Keratinocyte (primary cell): ENCODE data around the gene CD274. TPM values are rescaled to one million over a fixed set of nuclear protein-coding genes. Genes with fewer than 3 reads are reported as not detected.
A peak's percentile ranks its signal among the peaks of the same experiment; 100 is the strongest.
"Not testable (repeated sequence)": the region's sequence is repeated elsewhere in the genome, so short reads cannot be mapped to it uniquely, and the experiment has no call there.

Source experiments
- DNase-seq: peaks from one replicate; pipeline ENCODE4 v3.0.0-alpha.2; 2011; ENCODE audit warnings: low read depth, missing footprints, low spot score
- FAIRE-seq: peaks from 2 replicates; lab custom pipeline; 2011; peaks lifted over from hg19 to GRCh38; lab: Jason Lieb, UNC
- H2AFZ ChIP-seq: 2 replicates; pipeline ENCODE4 v1.6.0; 2012; ENCODE audit warnings: low read length, control low read depth, inconsistent platforms; ENCODE audit not compliant: control insufficient read depth
- H3K27ac ChIP-seq: 2 replicates; pipeline ENCODE4 v1.5.1; 2011; ENCODE audit warnings: low read length; ENCODE audit not compliant: control insufficient read depth, insufficient read depth
- H3K27me3 ChIP-seq: 3 replicates; pipeline ENCODE4 v1.6.0; 2011; ENCODE audit warnings: low read length; ENCODE audit not compliant: control insufficient read depth, insufficient read depth; ENCODE audit errors: extremely low read depth
- H3K36me3 ChIP-seq, 2 experiments: 2 replicates in 1 of 2; 3 replicates in 1 of 2; pipeline ENCODE4 v1.5.1; 2011; ENCODE audit warnings: low read length in 2 of 2, mild to moderate bottlenecking in 1 of 2; ENCODE audit not compliant: control insufficient read depth in 2 of 2, insufficient read depth in 2 of 2; ENCODE audit errors: extremely low read depth in 1 of 2
- H3K4me1 ChIP-seq: 3 replicates; pipeline ENCODE4 v1.5.1; 2011; ENCODE audit warnings: low read length; ENCODE audit not compliant: control insufficient read depth, insufficient read depth; ENCODE audit errors: extremely low read depth
- H3K4me2 ChIP-seq: 3 replicates; pipeline ENCODE4 v1.6.0; 2011; ENCODE audit warnings: low read depth, low read length; ENCODE audit not compliant: control insufficient read depth, insufficient read depth; ENCODE audit errors: extremely low read depth
- H3K4me3 ChIP-seq, 3 experiments: fragments of 200-600 bp in 1 of 3; sonication (generic) in 1 of 3; 2 replicates in 2 of 3; 3 replicates in 1 of 3; pipeline ENCODE4 v1.5.1; 2011 to 2016; ENCODE audit warnings: low read length in 3 of 3, mild to moderate bottlenecking in 3 of 3, control low read depth in 2 of 3, inconsistent platforms in 1 of 3, low read depth in 1 of 3, mixed read lengths in 1 of 3, mixed run types in 1 of 3, moderate library complexity in 1 of 3; ENCODE audit not compliant: control insufficient read depth in 2 of 3, insufficient read depth in 2 of 3; ENCODE audit errors: extremely low read depth in 1 of 3
- H3K79me2 ChIP-seq: 2 replicates; pipeline ENCODE4 v1.6.0; 2012; ENCODE audit warnings: low read length; ENCODE audit not compliant: control insufficient read depth, insufficient read depth
- H3K9ac ChIP-seq: 3 replicates; pipeline ENCODE4 v1.6.0; 2011; ENCODE audit warnings: low read length; ENCODE audit not compliant: control insufficient read depth, insufficient read depth; ENCODE audit errors: extremely low read depth
- H3K9me1 ChIP-seq: 3 replicates; pipeline ENCODE4 v1.6.0; 2011; ENCODE audit warnings: low read length; ENCODE audit not compliant: control insufficient read depth, insufficient read depth; ENCODE audit errors: extremely low read depth
- H3K9me3 ChIP-seq: 2 replicates; pipeline ENCODE4 v1.5.1; 2012; ENCODE audit warnings: low read depth, low read length; ENCODE audit not compliant: control insufficient read depth
- H4K20me1 ChIP-seq: 3 replicates; pipeline ENCODE4 v1.6.0; 2011; ENCODE audit warnings: low read length; ENCODE audit not compliant: control insufficient read depth, insufficient read depth; ENCODE audit errors: extremely low read depth
- CTCF ChIP-seq, 3 experiments: IDR thresholded peaks in 1 of 3; conservative IDR thresholded peaks in 1 of 3; optimal IDR thresholded peaks in 1 of 3; 2 replicates in 2 of 3; 3 replicates in 1 of 3; pipeline versions ENCODE3 to v1.5.1; 2011; ENCODE audit warnings: low read length in 3 of 3, mild to moderate bottlenecking in 3 of 3, moderate library complexity in 2 of 3, control low read depth in 1 of 3, inconsistent platforms in 1 of 3; ENCODE audit not compliant: insufficient read depth in 2 of 3; ENCODE audit errors: extremely low read depth in 1 of 3
- EZH2 ChIP-seq: IDR thresholded peaks from one replicate; pipeline ENCODE4 v1.6.1; 2012; ENCODE audit warnings: inconsistent platforms, mild to moderate bottlenecking, low read length, moderate library complexity
- dilution Hi-C: fragments of 300-500 bp; cut with MboI; formaldehyde crosslinking; loops from one replicate; pipeline ENCODE4 v1.7.0; 2020; ENCODE audit warnings: low sequenced_read_pairs; ENCODE audit not compliant: extremely low pct_ligation_motif_present
- polyA plus RNA-seq, 5 experiments: library from polyadenylated mRNA; depleted of rRNA in 3 of 5; stranded (reverse) in 3 of 5; stranded (forward) in 1 of 5; unstranded in 1 of 5; fragments of >200 nt; gene quantifications; 1 replicate in 1 of 5; 2 replicates in 3 of 5; 3 replicates in 1 of 5; pipeline versions ENCODE4 v1.2.1 to v1.2.3, GENCODE V29; 2011 to 2012; ENCODE audit warnings: missing spikeins in 2 of 5, low read depth in 1 of 5, low replicate concordance in 1 of 5

Gene CD274
- polyA plus RNA-seq, 1 donor (not counting 4 experiments of a cell fraction or from before 2014, with no cell fraction given): 36.3 TPM

GRCh38 chr9:5492965-5493678 is 42.8 kb downstream of the CD274 start:
- no peaks in the 10 kb centered on the region for H3K79me2 ChIP-seq
- H4K20me1 ChIP-seq: no peaks in the 10 kb centered on the region
- no peak for TF ChIP-seq EZH2
- no peak for TF ChIP-seq CTCF (optimal IDR thresholded peaks at IDR 0.05 in 1 of 3, IDR thresholded peaks at IDR 0.05 in 1 of 3, conservative IDR thresholded peaks at IDR 0.05 in 1 of 3; ENCODE audit: extremely low read depth in 1 of 3, insufficient read depth in 2 of 3, low read length in 3 of 3)
- H3K27ac ChIP-seq: peak overlapping the region; percentile 94
- no peak overlapping the region for H3K4me3 ChIP-seq
- no peaks in the 10 kb centered on the region for H3K9me3 ChIP-seq
- H3K36me3 ChIP-seq: no peaks in the 10 kb centered on the region
- dilution Hi-C loops: no loop called here
- H3K9me1 ChIP-seq: no peaks in the 10 kb centered on the region
- FAIRE-seq (peak; percentile 53), DNase-seq (no peak)
- H3K9ac ChIP-seq: peak overlapping the region; percentile 10
- no peaks in the 10 kb centered on the region for H3K27me3 ChIP-seq
- H3K4me1 ChIP-seq: peaks cover 17% of the 10 kb centered on the region
- H2AFZ ChIP-seq: peak overlapping the region; percentile 60
- peak overlapping the region; percentile 79 for H3K4me2 ChIP-seq

GRCh38 chr9:5493679-5494511 is 43.6 kb downstream of the CD274 start:
- Histone ChIP-seq H3K79me2 (no peaks in the 10 kb centered on the region), H3K4me3 (peak overlapping the region in 1 of 3 experiments; percentile 33), H3K27me3 (no peaks in the 10 kb centered on the region), H3K4me1 (peaks cover 17% of the 10 kb centered on the region), H4K20me1 (no peaks in the 10 kb centered on the region), H3K9me1 (no peaks in the 10 kb centered on the region), H3K36me3 (no peaks in the 10 kb centered on the region), H3K9ac (peak overlapping the region; percentile 56), H3K4me2 (peak overlapping the region; percentile 79), H2AFZ (peak overlapping the region; percentile 84), H3K9me3 (no peaks in the 10 kb centered on the region), H3K27ac (peak overlapping the region; percentile 94)
- DNase-seq (peak; percentile 61), FAIRE-seq (peak; percentile 89)
- dilution Hi-C loops: no loop called here
- TF ChIP-seq EZH2 (no peak), CTCF (optimal IDR thresholded peaks at IDR 0.05 in 1 of 3, IDR thresholded peaks at IDR 0.05 in 1 of 3, conservative IDR thresholded peaks at IDR 0.05 in 1 of 3; ENCODE audit: extremely low read depth in 1 of 3, insufficient read depth in 2 of 3, low read length in 3 of 3) (no peak)

- H3K9me3 ChIP-seq, H3K27me3 ChIP-seq, H3K4me3 ChIP-seq, H3K79me2 ChIP-seq, H4K20me1 ChIP-seq, H3K27ac ChIP-seq, H3K4me2 ChIP-seq, H3K9me1 ChIP-seq, DNase-seq, H2AFZ ChIP-seq, dilution Hi-C loops, H3K9ac ChIP-seq, H3K36me3 ChIP-seq, FAIRE-seq: not testable (repeated sequence)
- peaks cover 20% of the 10 kb centered on the region for H3K4me1 ChIP-seq
Measured at GRCh38 chr9:5494765-5495164, 44.4 kb downstream of the CD274 start.
